GM18867 (cell line): Measurements from ENCODE around the gene CTSW.
"Not testable (repeated sequence)": the region's sequence is repeated elsewhere in the genome, so short reads cannot be mapped to it uniquely, and the experiment has no call there.

ENCODE experiments used
- ATAC-seq: cut with Tn5 transposase; IDR thresholded peaks from one replicate; pipeline ENCODE4 v1.9.1; 2021; ENCODE audit warnings: mild to moderate bottlenecking, moderate library complexity; ENCODE audit not compliant: unreplicated experiment

Gene CTSW

DNA sequence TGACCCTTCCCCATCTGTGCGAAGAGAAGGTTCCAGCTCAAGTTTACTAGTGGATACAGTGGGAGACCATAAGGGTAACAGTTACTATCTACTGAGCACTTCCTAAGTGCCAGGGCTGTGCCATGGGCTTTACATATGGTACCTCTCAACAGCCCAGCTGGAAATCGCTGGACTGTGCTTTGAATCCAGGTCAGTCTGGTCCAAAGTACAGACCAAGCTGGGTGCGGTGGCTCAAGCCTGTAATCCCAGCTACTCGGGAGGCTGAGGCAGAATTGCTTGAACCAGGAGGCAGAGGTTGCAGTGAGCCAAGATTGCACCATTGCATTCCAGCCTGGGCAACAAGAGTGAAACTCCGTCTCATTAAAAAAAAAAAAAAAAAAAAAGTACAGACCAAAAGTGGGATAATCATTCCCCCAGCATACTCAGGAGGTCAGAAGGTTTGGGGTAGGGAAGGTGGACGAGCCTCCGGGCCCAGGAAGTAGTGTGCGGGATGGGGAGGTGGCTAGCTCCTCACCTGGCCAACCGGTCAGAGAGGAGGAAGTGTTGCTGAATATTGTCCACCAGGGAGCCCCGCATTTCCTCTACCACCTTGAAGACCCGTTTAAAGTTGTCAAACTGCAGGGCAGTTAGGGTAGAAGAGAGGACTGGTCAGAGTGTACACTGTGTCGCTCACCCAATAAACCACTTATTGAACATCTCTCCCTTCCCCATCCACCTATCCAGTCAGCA, 6.3 kb downstream of the CTSW start:
- ATAC-seq, result no peak

DNA sequence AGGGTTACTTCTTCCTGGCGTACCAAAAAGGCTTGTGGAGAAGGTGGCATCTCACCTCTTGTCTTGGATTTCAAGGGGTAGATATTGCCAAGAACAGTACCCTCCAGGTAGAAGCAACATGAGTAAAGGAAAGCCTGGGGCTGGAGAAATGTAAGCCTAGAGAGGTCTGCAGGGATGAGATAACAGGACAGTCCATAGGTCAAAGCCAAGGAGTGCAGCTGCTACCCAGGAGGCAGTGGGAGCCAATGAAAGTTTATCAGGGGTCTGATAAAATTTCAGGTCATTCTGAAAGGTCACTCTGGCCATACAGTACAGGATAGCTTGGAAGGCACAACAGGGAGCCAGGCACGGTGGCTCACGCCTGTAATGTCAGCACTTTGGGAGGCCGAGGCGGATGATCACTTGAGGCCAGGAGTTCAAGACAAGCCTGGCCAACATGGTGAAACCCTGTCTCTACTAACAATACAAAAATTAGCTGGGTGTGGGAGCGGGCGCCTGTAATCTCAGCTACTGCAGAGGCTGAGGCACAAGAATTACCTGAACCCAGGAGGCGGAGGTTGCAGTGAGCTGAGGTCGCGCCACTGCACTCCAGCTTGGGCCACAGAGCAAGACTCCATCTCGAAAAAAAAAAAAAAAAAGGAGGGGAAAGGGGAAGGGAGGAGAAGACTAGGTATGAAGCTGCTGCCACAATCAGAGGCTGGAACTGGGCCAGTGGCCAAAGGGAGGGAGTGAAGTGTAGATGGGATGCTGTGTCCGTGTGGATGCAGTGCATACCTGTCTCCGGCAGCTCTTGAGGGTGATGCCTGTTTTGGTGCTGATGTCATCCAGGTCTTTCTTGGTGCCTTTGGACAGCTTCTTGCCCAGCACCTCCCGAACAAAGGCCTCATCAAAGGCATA, 7.4 kb downstream of the CTSW start:
- ATAC-seq, result no peak

DNA sequence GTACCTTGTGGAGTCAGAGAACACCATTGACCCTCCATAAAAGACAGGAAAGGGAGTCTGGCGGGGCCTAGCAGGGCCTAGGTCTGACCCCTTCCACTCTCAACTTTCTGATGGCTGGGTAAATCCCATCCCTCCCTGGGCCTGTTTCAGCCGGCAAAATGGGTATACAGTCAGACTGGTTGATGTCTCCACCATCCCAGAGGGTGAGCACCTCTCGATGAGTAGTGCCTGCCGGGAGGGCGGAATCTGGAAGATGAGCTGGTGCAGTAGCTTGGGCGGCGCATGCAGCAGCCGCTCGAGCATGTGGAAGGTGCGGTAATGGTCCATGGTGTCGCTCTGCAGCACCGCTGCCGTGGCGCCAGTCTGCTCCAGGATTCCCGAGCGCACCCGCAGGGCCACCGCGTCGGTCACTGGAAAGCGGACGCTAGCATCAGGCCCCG, 8.1 kb downstream of the CTSW start:
- peak; percentile 1 for ATAC-seq

DNA sequence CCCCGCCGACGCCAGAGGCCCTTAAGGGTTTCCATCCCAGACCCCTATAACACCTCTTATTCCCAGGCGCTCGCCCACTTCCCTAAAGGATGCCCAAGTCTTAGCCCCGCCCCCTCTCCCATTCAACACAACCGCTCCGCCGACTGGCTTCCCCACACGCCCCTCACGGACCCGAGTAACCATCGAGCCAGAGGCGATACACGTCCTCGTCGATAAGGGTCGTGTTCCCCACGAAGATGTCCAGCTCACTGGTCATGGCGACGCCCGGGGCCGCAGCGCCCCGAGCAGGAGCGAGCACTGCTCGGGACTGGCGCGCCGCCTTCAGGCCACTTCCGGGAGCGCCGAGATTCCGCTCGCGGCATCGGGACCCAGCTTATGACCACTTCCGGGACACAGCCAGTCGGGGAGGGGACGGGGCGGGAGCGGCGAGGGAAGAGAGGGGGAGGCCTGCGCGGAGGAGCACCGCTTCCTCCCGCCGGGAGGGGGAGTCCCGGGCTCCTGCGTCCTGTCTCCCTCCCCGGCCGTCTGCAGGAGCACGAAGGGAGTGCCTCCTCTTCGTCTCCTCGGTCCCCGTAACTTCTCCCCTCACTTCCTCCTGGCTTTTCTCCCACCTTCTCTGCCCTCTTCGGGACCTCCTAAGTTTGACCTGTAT, 8.7 kb downstream of the CTSW start, which contains the start of gene FIBP:
Gene FIBP (minus strand): TSS at position 309 of the 652 bp plus-strand sequence. CDS start 53 bp downstream, at position 256.
- peak; percentile 45 for ATAC-seq

DNA sequence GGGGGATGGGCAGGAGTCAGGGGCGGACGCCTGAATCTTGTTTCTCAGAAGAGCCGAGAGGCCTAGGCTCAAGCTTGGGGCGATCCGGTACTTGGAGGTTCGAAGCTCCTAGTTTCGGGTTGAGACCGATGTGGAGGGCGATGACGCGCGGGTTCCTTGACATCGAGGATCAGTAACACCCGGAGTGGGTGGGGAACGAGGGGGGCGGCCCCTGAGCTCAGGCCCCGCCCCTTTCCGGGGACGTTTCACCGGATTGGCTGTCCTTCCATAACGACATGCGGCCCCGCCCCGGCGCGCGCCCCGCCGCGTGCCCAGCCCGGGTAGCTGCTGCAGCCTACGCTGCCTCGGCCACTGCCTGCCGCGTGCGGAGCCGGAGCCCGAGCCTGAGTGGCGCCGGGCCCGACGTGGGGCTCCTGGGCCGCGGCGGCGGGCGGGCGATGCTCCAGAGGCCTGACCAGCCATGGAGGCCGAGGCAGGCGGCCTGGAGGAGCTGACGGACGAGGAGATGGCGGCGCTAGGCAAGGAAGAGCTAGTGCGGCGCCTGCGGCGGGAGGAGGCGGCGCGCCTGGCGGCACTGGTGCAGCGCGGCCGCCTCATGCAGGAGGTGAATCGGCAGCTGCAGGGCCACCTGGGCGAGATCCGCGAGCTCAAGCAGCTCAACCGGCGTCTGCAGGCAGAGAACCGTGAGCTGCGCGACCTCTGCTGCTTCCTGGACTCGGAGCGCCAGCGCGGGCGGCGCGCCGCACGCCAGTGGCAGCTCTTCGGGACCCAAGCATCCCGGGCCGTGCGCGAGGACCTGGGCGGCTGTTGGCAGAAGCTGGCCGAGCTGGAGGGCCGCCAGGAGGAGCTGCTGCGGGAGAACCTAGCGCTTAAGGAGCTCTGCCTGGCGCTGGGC, 10.9 kb downstream of the CTSW start, which contains the start of gene CCDC85B:
Gene CCDC85B (plus strand): TSS at position 350 of the 895 bp plus-strand sequence. CDS start 111 bp downstream, at position 461.
- peak; percentile 53 for ATAC-seq

DNA sequence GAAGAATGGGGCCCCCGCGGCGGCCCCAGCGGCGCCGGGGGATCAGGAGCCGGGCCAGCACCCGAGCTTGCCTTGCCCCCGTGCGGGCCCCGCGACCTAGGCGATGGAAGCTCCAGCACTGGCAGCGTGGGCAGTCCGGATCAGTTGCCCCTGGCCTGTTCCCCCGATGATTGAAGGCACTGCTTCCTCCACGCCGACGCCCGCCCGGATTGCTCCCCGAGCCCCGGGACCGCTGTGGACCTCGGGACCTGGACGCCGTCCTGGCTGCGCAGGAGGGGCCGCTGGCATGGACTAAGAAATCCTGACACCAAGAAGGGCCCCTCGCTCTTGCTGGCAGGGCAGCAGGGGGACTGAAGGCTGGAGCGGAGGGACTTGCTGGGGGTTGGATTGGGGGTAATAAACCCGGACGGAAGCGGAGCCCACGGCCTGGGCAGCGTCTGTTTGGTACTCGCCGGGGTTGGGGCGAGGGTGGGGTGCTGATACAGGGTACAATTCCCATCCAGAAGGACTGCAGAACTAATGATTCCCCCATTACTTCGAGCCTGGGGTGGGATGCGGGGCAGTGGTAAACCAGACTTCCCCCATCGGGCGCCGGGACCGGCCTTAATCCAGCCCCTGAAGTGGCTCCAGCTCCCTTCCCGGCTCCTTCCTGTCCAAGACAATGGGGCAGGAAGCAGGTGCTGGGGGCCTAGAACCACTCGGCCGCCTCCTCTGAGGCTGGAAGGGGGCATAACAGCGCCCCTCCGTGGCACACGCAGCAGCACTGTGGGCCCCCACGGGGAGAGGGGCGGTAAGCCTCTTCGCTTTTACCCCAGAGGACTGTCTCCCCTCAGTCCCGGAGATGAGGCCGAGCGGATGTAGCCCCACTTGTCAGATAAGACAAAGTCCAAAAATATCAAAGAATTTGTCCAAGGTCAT, 11.8 kb downstream of the CTSW start:
- no peak for ATAC-seq

DNA sequence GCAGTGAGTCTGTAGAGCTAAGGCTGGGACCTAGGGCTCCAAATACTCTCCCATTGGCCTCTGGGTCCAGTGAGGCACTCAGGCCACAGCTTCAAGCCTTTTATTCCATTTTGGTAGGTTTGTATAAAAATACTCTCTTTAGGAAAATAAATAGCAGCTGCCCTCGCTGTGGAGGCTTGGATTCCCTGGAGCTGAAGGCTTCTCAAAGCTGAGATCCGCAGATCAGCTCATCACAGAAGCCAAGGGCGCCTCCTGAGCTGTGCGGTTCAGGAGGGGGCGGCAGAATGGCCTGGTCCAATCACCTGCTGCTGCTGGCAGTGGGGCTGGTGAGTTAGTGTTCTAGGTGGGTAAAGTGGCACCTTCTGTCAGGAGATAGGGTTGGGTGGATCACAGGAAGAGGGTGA, 12.5 kb downstream of the CTSW start:
- ATAC-seq, result not testable (repeated sequence)

DNA sequence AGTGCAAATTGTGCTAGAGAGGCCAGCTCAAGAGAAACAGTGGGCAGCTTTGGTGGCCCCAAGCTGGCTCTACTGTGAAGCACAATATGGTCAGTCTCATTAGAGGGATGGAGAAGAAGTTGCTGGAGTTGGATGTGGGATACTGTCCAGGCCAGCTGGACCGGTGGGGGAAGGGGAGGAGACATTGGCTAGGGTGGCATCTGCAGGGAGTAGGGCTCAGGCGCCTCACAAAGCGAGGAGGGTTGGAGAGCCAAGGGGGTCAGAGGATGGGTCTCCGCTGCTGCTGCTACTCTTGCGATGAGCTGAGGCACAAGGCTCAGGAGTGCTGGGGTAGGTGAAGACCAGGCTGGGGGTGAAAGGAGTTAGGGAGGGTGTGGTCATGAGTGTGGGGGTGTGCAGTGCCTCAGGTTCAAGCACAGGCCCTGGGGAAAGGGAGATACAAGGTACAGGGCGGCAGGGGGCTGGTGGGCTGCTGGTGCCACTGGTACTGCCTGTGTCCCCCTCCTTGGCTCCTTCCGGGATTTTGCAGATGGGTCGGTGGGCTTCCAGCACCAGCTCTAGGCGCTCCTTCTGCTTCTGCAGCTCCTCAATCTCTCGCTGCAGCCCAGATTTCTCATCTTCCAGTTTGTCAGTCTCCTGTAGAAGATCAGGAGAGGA, 13.2 kb downstream of the CTSW start:
- ATAC-seq, result no peak

DNA sequence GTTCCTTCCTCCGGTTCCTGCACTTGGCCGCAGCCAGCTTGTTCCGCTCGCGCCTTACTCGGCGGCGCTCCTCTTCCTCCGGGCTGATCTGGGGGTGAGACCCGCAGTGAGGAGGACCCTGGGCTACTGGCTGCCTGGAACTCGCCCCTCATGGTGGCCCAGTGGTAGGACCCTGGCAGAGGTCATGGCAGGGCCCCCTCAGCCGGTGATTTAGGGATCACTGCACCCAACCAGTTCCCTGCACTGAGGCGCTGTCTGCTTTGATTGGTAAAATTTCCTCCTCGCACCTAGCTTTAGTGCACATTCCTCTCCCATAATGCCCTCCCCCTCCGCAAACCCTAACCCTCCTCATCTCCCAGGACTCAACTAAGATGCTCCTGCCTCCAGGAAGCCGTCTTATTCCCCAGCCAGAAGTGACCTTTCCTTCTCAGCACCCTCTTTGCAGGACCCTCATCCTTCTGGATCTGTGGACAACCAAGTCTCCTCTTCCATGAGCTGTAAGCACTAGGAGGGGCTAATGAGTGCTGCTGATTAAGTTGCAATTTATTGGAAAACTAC, 14.5 kb downstream of the CTSW start:
- ATAC-seq, result no peak

DNA sequence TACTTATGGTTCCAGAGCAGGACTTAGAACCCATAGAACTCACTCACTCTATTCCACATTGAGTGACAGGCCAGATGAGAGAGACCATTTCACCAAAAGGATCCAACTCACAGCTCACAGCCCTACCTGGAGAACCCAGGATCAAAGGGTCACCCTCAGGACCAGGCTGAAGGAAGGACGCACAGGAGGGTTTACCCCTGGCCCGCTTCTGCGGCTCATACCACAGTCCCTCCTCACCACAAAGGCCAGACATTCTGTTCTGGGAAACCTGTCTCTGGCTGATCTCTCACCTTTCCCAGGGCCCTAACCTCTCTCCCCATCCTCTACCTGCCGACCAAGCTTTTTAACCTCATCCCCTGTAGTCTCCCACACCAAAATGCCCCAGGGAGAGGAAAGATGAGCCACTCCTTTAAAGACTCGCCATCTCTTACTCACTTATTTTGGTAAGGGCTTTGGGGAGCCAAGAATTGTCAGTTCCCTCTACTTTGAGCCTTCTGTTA, 15.9 kb downstream of the CTSW start:
- no peak for ATAC-seq

DNA sequence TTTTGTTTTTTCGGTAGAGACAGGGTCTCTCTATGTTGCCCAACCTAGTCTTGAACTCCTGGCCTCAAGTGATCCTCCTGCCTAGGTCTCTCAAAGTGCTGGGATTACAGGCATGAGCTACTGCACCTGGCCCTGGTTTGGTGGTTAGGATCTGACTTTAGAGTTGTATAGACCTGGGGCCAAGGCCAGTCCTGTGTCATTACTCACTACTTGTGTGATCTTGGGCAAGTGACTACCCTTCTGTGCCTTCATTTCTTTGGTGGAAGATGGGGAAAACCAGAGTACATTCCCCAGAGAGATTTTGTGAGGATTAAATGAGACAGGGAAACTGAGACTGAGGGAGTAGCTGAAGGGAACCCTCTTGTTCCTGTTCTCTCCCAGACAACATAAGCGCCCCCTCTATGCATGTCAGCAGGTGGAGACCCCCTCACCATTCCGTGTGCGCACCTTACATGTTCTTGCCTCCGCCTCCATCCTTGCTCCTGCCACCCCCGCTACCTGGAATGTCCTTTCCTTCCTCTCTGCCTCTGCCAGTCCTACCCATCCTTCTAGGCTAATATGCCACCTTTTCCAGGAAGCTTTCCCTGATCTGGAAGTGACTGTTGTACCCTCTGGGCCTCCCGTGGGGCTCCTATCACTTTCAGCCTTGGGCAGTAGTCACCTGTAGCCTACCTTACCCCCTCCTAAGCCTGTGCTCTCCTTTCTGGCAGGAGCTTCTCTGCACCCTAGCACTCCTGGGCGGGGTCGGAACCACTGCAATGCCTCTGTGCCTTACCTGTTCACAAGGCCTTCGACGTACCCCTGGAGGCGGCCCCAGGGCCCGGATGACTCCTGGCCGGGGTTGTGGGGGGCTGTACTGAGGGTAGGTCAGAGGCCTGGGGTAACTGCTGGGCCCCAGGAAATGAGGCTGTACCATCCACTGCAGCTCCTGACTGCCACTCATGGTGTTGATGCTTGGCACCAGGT, 16.7 kb downstream of the CTSW start:
- no peak for ATAC-seq

DNA sequence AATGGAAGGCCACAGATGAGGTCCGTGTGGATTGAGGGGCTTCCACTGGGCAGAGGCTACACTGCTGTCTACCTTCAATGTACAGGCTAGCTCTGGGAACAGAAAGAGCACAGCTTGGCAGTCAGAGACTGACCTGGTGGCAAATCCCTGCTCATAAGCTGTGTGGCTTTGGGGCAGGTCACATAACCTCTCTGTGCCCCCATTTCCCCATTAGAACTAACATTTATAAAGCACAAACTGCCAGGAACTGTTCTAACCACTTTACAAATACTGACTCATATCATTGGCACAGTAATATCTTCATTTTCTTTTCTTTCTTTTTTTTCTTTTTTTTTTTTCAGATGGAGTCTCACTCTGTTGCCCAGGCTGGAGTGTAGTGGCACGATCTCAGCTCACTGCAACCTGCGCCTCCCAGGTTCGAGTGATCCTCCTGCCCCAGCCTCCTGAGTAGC, 17.4 kb downstream of the CTSW start:
- no peak for ATAC-seq

DNA sequence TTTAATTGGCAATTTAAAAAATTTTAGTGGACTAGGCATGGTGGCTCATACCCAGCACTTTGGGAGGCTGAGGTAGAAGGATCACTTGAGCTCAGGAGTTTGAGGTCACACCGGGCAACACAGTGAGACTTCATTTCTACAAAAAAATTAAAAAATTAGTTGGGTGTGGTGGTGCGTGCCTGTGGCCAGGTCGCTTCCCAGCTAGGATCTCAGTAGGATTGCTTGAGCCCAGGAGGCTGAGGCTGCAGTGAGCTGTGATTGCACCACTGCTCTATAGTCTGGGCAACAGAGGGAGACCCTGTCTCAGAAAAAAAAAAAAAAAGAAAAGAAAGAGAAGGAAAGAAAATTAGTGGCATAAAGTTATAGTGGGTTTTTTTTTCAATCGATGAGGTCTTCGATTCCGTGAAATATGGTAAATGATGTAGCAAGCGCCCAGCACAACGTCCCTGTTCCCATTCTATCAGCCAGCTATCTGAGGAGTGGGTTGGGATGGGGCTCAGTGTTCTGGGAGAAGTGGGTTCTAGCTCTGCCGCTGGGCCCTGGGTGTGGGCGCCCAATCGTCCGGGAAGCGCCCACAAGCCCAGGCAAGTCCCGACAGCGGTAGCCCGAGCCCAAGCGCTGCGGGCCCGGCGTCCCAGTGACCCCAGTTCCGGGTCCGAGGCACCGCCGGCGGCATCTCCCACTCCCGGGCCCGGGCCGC, 19.2 kb downstream of the CTSW start:
- ATAC-seq, result no peak

DNA sequence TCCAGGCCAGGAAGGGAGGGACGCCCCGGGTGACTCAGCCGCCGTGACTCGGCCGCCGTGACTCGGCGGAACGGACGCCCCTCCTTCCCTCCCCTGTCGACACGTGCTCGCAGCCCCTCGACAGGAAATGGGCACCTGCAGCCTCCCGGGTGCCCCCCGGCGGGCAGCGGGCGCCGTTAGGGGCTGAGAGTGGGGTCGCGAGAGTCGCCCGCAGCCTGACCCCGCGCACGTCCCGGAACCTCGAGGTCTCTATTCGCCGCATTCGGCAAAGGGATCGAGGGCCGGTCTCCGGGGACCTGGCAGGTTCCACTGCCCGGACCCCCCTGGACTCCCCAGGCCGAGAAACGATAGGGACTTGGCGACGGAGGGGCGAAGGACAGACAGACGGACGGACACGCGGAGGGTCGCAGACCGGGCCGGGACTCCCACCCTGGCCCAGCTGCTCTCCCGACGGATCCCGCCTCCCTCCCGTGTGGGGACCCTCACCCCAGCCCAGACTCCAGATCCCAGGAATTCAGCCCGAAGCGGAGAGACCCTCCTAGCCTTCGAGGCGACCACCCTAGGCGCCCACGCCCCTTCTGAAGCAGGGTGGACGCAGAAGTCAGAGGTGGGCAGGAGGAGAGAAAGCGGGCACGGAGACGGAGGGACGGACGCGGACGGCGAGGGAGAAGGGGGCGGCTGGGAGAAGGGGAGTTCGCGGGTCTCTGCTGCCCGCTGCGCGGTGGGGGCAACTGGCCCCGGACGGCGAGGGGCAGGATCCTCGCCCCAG, 19.9 kb downstream of the CTSW start:
- no peak for ATAC-seq

DNA sequence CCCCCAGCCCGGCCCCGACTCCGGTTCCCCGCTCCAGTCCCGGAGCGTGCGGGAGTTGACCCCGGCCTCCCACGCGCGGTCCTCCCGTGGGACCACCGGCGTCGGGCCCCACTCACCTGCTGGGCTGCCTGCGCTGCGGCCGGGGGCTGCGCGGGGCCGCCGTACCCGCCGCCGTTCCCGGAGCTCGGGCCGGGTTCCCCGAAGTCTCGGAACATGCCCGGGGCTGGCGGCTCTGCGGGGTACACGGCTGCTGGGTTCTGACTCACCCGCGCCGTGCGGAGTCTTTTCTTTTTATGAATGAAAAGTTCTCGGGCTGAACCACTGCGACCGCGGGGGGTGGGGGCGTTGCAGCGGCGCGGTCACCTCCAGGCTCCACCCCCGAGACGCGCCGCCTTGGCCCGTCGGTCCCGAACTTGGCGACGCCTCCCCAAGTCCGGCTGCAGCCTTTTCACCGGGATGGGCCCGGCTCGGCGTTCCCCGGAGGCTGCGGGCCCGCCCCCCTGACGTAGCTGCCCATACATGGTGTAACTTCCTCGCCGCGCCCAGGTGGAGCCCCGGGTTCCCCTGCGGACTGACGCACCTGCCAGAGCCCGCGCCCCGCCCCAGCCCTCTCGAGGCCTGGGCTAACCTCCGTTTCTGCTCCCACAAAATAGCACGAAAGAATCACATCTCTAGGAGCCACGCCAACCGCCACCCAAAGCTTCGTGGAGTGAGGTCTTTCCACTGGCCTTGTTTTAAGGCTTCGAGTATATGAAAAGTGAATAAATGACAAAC, 20.7 kb downstream of the CTSW start, which contains the start of gene FOSL1:
Gene FOSL1 (minus strand): TSS at position 264 of the 774 bp plus-strand sequence. CDS start 49 bp downstream, at position 215.
- peak; percentile 80 for ATAC-seq
